CD4-positive, alpha-beta T cell treated with Interferon alpha-2 for 1 hour (primary cell): ENCODE data around the gene ESYT3.
A peak's percentile ranks its signal among the peaks of the same experiment; 100 is the strongest.
"Not testable (repeated sequence)": the region's sequence is repeated elsewhere in the genome, so short reads cannot be mapped to it uniquely, and the experiment has no call there.

Experiments used
- DNase-seq, 2 donors: peaks; one replicate each; pipeline ENCODE4 v3.0.0-alpha.2; 2020 to 2022

Gene ESYT3

DNA sequence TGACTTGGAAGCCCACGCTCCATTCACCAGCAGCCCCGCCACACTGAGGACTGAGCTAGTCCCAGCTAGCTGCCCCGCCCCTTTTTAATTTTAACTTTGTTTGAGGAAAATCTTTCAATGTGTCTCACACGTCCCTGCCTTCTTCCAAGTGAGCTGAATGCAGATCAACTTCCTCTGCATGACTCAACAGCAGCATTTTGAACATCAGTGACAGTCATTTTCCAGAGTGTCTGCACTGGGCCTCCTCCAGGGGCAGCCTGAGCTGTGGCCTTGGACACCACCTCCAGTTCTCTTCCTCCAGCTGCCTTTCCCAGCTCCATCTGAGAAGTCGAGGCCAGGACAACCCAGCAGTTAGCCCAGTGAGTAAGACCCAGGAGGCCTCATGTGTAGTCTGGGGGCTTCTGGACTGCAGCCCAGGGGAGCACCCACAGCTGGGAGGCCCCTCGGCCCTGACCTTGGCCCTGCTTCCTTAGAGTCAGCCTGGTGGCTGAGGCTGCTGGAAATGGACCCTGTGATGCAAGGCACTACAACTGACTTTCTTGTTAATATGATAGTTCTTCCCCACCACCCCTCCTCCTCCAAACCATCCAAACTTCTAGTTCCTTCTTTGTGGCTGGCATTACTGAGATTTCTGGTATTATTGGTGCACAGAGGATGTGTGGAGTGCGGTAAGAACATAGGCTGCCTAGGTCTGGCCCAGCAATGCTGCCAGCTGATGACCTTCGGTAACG lies 21.4 kb upstream of the ESYT3 start:
- peak in 1 of 2 donors; percentile 15 for DNase-seq

- DNase-seq = not testable (repeated sequence)
Measured at GRCh38 chr3:138416236-138416635, 18.2 kb upstream of the ESYT3 start.

DNA sequence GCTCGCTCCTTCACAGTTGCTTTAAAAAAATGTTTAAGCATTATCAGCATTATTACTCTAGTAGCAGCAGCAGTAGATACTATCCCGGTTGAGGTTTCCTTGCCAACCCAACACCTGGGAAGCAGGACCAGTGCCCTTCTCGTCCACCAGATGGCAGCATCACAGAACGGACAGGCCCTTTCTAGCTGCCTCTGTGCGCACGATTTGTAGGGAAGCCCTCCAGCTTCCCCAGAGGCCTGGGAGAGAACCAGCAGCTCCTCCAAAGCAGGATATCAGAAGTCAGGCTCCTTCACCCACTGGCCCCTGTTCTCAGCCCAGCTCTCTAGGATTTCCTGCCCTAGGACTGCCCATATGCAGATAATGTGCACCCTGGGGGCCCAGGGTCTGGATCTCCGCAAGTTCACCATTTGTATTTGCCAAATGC lies 16.8 kb upstream of the ESYT3 start:
- DNase-seq = peak; percentile 50 to 61

DNA sequence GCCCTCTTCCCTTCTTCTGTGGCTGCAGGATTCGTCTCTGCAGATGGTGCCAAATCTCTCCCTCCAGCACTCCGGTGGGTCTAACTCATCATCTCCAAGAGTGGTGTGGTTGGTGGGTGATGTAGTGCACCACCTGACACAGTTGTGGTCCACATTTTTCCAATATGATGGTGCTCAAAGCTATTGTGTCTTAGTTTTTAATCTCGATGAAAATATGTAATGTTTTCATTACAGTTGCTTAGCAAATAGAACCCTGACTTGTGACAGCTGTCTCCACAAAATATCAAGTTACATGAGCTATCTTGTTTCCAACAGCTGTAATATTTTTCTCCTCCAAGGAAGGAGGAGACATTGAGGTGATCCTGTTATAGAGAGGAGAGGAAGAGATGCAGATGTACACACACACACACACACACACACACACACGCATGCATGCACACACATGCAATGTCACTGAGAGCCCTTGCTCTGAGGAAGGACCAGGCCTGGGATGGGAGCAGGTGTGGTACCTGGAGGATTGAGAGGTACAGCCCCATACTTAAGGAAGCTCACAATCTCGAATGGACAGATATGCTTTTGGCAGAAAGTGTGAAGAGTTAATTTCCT lies 15.7 kb upstream of the ESYT3 start:
- no peak for DNase-seq

- no peak for DNase-seq
Measured at GRCh38 chr3:138423316-138423715, 11.1 kb upstream of the ESYT3 start.

GRCh38 chr3:138424323-138424722 lies 10.1 kb upstream of the ESYT3 start:
- no peak for DNase-seq

DNA sequence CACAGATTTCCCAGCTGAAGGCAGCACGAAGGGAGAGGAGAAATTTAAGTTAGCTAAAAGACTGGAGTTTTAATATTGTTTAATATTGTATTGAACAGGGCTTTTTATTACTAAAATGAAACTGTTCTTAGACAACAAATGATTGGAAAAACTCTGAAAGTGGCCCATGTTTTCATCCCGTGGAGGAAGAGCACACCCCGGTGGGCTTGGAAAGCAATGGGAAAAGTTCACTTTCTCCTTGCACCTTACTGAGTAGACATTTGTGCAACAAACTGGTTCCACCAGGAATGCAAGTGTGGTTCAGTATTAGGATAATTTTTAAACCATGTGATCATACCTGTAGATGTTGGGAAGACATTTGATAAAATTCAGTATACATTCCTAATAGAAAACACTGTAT lies 8.2 kb upstream of the ESYT3 start:
- DNase-seq = no peak

DNA sequence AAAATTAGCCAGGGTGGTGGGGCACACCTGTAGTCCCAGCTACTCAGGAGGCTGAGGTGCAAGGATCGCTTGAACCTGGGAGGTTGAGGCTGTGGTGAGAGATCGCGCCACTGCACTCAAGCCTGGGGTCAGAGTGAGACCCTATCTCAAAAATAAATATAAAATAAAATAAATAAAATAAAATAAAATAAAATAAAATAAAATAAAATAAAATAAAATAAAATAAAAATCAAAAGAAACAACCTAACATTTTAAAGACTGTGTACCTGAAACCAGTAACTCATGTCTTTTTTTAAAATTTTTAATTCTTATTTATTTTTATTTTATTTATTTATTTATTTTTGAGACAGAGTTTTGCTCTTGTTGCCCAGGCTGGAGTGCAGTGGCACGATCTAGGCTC lies 7.7 kb upstream of the ESYT3 start:
- DNase-seq = not testable (repeated sequence)

DNA sequence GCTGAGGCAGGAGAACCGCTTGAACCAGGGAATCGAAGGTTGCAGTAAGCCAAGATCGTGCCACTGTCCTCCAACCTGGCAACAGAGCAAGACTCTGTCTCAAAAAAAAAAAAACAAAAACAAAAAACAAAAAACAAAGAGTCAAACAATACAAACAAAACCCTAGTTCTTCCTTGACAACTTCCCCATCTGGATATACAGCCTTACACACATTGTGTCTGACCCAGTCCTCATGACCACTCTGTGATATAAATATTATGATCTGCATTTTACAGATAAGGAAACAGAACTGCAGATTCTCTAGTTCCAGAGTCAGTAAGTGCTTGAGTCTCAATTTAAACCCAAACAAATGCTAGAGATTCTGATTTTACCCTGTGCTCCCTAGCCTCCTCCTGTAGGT lies 4.8 kb upstream of the ESYT3 start:
- DNase-seq = no peak

DNA sequence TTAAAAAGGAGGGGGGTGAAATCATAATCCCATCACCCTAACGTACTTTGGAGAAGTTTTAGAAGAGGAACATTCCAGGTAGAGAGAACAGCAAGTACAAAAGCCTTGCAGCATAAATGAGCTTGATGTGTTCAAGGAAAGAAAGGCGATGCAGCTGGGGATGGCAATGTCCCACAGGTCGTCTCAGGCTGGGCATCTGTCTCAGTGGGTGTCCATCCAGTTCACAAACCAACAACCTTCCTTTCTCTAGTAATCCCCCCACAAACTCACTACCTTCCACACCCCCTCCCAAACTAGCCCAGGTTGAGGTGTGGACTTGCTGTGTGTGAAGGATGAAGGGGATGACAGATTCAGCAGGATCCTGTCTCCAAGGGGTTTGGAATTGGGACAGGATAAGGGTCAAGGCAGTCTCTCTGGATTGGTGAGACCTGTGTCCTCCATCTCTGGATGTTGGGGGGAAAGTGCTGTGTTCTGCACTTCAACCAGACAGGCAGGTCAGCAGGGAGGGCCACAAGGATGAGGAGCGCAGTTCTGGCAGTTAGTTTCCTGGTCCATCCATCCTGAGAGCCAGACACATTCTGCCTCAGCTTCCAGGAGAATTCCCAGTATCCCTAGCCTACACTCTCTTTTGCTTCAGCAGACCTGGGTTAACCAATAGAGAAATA lies 1.7 kb upstream of the ESYT3 start:
- no peak for DNase-seq

GRCh38 chr3:138433892-138434275 lies 532 bp upstream of the ESYT3 start:
- no peak for DNase-seq

DNA sequence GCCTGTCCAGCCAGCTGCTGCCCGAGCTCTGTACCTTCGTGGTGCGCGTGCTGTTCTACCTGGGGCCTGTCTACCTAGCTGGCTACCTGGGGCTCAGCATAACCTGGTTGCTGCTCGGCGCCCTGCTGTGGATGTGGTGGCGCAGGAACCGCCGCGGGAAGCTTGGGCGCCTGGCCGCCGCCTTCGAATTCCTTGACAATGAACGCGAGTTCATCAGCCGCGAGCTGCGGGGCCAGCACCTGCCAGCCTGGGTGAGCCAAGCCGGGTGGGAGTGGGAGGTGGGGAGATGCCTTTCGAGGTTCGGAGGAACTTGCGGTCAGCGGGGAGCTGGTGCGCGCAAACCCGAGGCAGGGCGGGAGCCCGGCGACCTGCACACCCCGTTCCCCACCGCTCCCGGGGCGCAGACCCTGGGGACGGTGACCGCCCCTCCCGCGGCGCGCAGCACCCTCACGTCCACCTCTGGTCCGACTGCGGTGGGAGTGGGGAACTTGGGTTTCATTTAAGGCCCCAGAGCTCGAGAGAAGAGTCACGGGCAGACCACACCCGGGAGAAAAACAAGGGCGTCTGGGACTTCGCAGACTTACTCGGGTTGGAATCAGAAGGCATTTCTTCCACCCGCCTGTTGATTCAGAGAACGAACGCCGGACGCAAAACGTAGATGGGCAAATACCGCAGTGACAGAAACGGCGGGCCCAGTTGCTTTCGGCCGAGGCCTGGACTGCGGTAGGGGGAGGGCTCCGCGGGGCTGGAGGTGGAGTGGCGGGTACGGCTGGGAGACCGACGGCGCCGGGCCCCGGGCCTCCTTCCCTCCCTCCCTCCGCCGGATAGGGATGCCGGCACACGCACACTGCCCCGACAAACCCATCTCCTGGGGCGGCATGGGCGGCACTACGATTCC lies 708 bp downstream of the ESYT3 start:
- DNase-seq = no peak

DNA sequence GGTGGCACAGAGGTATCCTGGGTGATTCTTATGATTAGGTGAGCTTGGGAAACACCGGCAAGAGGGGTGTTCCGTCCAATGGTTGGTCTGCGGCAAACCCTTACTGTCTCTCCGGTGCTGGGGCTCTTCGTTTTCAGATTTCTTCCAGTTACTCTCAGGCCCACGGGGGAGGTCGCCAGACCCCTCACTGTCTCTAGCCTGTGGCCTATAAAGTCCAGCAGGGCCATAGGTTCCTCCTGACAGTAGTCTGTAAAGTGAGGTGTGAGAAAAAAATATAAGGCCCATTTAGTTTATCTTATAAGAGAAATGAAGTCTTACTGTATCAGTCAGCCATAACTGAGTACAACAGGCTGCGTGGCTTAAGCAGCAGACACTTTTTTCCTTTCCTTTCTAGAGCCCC lies 1.4 kb downstream of the ESYT3 start:
- DNase-seq = no peak

DNA sequence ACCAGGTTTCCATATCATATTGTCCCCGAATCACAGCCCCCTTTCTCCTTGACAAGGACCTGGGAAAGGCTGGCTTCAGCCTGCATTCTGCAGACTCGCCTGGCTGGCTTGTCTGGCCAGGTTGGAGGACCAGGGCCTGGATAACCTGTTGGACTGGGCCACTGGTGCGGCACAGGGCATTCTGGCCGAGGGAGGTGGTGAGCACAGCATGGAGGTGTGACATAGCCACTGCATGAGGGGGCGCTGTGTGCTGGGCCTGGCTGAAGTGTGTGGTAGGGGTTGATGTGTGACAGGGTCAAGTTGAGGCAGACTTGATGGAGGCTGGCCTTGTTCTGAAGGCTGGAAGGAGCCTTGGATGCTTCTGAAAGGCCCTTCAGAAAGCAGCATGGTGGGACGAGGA lies 2.9 kb downstream of the ESYT3 start:
- DNase-seq = no peak

DNA sequence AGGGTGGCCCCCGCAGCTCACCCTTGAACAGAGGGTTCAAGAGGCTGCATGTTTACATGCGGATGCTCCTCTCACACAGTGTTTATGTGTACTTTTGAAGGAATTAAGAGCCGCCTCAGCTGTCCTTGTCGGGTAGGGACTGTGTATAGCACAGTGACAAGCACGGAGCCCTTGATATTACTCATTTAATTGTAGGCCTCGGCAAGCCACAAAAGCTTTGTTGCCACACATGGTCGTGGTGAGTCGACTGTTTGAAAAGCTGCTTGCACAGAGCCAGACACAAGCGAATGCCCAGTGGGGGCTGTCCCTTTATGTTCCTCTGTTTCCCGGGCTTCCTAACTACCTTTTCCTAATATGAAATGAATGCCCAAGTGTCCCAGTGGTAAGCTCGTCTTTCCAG lies 4.5 kb downstream of the ESYT3 start:
- no peak for DNase-seq

DNA sequence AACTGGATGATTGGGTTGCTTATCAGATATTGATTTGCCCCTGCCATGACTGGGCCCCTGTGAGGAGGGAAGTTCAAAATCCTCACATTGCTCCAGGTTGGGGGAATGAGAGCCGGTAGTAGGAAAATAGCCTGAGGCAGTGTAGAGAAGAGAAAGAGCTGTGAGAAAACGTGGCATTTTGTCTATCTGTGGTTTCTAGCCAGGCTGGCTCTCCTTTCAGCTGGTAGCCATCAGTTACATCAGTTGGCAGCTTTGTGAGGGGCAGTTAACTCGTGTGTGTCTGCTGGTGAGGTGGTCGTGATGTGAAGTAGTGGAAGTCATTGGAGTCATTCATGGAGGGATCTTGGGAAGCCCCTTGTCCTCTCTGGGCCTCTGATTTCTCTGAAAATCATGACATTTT lies 5.2 kb downstream of the ESYT3 start:
- DNase-seq = no peak

GRCh38 chr3:138440121-138440521 lies 5.7 kb downstream of the ESYT3 start:
- no peak for DNase-seq

GRCh38 chr3:138440596-138440995 lies 6.2 kb downstream of the ESYT3 start:
- DNase-seq = no peak

DNA sequence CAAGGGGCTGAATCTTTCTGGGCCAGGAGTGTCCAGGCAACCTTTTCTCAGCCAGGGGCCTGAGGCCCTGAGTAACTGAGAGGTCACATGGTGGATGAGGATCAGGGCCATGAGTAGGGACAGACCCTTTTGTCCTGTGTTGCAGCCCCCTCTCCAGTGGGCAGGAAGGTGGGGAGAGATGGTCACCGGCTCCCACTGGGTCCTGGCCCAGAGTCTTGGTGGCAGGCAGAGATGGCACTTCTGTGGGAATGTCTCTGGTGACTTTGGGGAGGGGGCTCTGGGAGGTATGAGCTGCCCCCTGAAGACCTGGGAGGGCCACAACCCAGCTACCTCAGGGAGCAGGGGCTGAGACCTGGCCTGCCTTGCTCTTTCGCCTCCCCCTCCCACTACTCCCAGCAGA lies 6.8 kb downstream of the ESYT3 start:
- DNase-seq = no peak

DNA sequence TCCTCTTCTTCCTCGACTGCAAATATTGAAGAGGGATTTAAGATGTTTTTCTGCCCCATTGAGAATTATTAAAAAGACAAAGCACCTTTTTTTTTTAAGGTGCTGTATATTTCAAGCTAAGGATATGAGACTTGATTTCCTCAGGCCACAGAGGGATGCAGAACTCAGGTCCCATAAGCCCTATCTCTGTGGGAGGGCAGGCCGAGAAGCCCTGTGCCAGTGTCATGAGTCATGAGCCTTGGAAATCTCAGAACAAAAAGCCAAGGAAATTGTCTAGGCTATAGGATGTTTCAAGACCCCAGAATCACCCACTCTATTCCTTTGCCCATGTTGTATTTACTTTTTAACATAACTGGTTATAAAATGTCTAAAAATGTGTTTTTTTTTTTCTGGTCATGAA lies 7.3 kb downstream of the ESYT3 start:
- no peak for DNase-seq

- no peak for DNase-seq
Measured at GRCh38 chr3:138442433-138442832, 8.0 kb downstream of the ESYT3 start.

DNA sequence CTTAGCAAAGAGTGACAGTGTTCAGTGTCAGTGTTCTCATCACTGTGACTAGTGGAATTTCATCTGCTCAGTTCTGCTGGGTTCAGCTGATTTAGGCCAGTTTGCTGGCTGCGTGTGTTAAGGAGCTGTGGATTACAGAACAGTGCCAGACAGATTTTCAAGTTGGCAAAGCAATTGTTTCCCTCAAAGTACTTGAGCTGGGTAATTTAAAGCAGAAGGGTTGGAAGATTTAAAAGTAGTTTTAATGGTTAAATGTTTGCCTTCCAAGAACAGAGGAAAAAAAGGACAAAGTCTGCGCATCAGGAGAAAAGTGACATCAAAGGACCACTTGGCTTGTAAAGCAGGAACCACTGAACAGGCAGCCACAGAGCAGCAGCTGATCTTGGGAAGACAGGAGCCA lies 8.7 kb downstream of the ESYT3 start:
- DNase-seq = no peak
